ENCODE results near the gene ARL16.

The ARL16 gene

DNA sequence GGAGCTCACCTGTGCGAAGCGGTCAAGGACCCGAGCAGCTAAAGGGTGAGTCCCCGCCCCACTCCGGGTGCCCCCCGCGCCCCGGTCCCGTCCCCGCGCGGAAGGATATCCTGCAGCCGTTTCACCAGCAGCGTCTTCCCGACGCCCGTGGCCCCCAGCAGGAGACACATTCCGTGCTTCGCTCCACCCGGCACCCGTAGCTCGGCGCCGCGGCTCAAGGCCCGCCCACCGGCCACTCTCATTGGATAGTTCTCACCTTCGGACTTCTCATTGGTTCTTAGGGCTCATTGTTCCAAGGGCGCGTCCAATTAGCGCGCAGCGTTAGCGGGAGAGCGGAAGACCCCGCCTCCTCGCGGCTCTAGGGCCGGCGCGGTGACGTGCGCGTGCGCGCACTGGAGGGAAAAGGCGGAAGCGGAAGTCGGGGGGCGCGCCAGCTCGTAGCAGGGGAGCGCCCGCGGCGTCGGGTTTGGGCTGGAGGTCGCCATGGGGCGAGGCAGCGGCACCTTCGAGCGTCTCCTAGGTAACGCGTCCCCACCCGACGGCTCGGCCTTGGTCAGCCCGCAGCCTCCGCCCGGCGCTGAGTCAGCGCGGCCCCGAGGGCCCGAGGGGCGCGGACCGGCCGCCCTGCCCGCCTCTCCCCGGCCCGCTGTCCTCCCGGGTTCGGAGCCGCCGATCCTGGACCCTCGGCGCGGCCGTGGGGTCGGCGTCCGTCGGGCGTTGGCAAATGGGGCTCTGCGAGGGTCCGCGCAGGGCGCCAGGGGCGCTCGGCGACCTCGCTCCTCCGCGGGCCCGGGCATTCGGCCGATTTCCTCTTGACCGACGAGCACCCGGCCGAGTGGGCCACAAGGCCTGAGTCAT is at the start of gene ARL16, which contains the start of gene HGS:
ARL16 (minus strand) TSS at position 214 of the 858 bp plus-strand sequence; CDS start at position 170, 44 bp downstream.
HGS (plus strand) TSS at position 428 of the 858 bp plus-strand sequence; CDS start at position 484, 56 bp downstream.
- peaks cover 5 to 18% of the 10 kb centered on the region in 2 donors for H3K36me3 ChIP-seq (ENCODE audit: control insufficient read depth in 2 of 2, insufficient read depth in 2 of 2, low read length in 2 of 2)
- H3K4me3 ChIP-seq (ENCODE audit: low read length in 2 of 2): peak within 1 kb of the TSS; percentile 82 to 92
- H3K27ac ChIP-seq (ENCODE audit: low read length): peak within 1 kb of the TSS; percentile 55
- H3K4me1 ChIP-seq (ENCODE audit: control insufficient read depth, insufficient read depth, low read length): peaks cover 26% of the 10 kb centered on the region
- H3K9ac ChIP-seq (ENCODE audit: low read length in 2 of 2): peak within 1 kb of the TSS; percentile 82 to 83
- no peaks in the 10 kb centered on the region for H3K9me3 ChIP-seq (ENCODE audit: control insufficient read depth in 2 of 2, low read length in 2 of 2)
- H3K27me3 ChIP-seq (ENCODE audit: control insufficient read depth in 1 of 2, insufficient read depth in 2 of 2, low read length in 2 of 2): no peaks in the 10 kb centered on the region

GRCh38 chr17:81727324-81728031 is 43.9 kb upstream of the ARL16 start:
- no peak overlapping the region for H3K27ac ChIP-seq (ENCODE audit: low read length)
- H3K9me3 ChIP-seq (ENCODE audit: control insufficient read depth in 2 of 2, low read length in 2 of 2): no peaks in the 10 kb centered on the region
- peaks cover 3% of the 10 kb centered on the region for H3K4me1 ChIP-seq (ENCODE audit: control insufficient read depth, insufficient read depth, low read length)
- peaks cover 8 to 19% of the 10 kb centered on the region in 2 donors for H3K27me3 ChIP-seq (ENCODE audit: control insufficient read depth in 1 of 2, insufficient read depth in 2 of 2, low read length in 2 of 2)
- no peak overlapping the region for H3K9ac ChIP-seq (ENCODE audit: low read length in 2 of 2)
- no peak overlapping the region for H3K4me3 ChIP-seq (ENCODE audit: low read length in 2 of 2)
- no peaks in the 10 kb centered on the region for H3K36me3 ChIP-seq (ENCODE audit: control insufficient read depth in 2 of 2, insufficient read depth in 2 of 2, low read length in 2 of 2)

GRCh38 chr17:81726004-81726403 is 42.4 kb upstream of the ARL16 start:
- Histone ChIP-seq H3K4me1 (ENCODE audit: control insufficient read depth, insufficient read depth, low read length) (peaks cover 3% of the 10 kb centered on the region), H3K27ac (ENCODE audit: low read length) (no peak overlapping the region)

GRCh38 chr17:81725439-81725838 is 41.8 kb upstream of the ARL16 start:
- H3K4me1 ChIP-seq (ENCODE audit: control insufficient read depth, insufficient read depth, low read length): peaks cover 3% of the 10 kb centered on the region
- no peak overlapping the region for H3K4me3 ChIP-seq (ENCODE audit: low read length in 2 of 2)
- peaks cover 11 to 14% of the 10 kb centered on the region in 2 donors for H3K27me3 ChIP-seq (ENCODE audit: control insufficient read depth in 1 of 2, insufficient read depth in 2 of 2, low read length in 2 of 2)
- H3K27ac ChIP-seq (ENCODE audit: low read length): no peak overlapping the region
- H3K9ac ChIP-seq (ENCODE audit: low read length in 2 of 2): no peak overlapping the region
- no peaks in the 10 kb centered on the region for H3K36me3 ChIP-seq (ENCODE audit: control insufficient read depth in 2 of 2, insufficient read depth in 2 of 2, low read length in 2 of 2)
- no peaks in the 10 kb centered on the region for H3K9me3 ChIP-seq (ENCODE audit: control insufficient read depth in 2 of 2, low read length in 2 of 2)

More at GRCh38 chr17:81726004-81726403, 42.4 kb upstream of the ARL16 start:
- no peak overlapping the region for H3K9ac ChIP-seq (ENCODE audit: low read length in 2 of 2)
- H3K27me3 ChIP-seq (ENCODE audit: control insufficient read depth in 1 of 2, insufficient read depth in 2 of 2, low read length in 2 of 2): peaks cover 12 to 14% of the 10 kb centered on the region in 2 donors
- no peak overlapping the region for H3K4me3 ChIP-seq (ENCODE audit: low read length in 2 of 2)
- no peaks in the 10 kb centered on the region for H3K36me3 ChIP-seq (ENCODE audit: control insufficient read depth in 2 of 2, insufficient read depth in 2 of 2, low read length in 2 of 2)
- no peaks in the 10 kb centered on the region for H3K9me3 ChIP-seq (ENCODE audit: control insufficient read depth in 2 of 2, low read length in 2 of 2)

GRCh38 chr17:81723651-81724209 is 40.1 kb upstream of the ARL16 start:
- H3K36me3 ChIP-seq (ENCODE audit: control insufficient read depth in 2 of 2, insufficient read depth in 2 of 2, low read length in 2 of 2): no peaks in the 10 kb centered on the region
- H3K4me3 ChIP-seq (ENCODE audit: low read length in 2 of 2): no peak overlapping the region
- H3K9ac ChIP-seq (ENCODE audit: low read length in 2 of 2): no peak overlapping the region
- H3K27ac ChIP-seq (ENCODE audit: low read length): no peak overlapping the region
- H3K27me3 ChIP-seq (ENCODE audit: control insufficient read depth in 1 of 2, insufficient read depth in 2 of 2, low read length in 2 of 2): peaks cover 10% of the 10 kb centered on the region in 2 donors
- no peaks in the 10 kb centered on the region for H3K9me3 ChIP-seq (ENCODE audit: control insufficient read depth in 2 of 2, low read length in 2 of 2)
- H3K4me1 ChIP-seq (ENCODE audit: control insufficient read depth, insufficient read depth, low read length): peaks cover 3% of the 10 kb centered on the region

DNA sequence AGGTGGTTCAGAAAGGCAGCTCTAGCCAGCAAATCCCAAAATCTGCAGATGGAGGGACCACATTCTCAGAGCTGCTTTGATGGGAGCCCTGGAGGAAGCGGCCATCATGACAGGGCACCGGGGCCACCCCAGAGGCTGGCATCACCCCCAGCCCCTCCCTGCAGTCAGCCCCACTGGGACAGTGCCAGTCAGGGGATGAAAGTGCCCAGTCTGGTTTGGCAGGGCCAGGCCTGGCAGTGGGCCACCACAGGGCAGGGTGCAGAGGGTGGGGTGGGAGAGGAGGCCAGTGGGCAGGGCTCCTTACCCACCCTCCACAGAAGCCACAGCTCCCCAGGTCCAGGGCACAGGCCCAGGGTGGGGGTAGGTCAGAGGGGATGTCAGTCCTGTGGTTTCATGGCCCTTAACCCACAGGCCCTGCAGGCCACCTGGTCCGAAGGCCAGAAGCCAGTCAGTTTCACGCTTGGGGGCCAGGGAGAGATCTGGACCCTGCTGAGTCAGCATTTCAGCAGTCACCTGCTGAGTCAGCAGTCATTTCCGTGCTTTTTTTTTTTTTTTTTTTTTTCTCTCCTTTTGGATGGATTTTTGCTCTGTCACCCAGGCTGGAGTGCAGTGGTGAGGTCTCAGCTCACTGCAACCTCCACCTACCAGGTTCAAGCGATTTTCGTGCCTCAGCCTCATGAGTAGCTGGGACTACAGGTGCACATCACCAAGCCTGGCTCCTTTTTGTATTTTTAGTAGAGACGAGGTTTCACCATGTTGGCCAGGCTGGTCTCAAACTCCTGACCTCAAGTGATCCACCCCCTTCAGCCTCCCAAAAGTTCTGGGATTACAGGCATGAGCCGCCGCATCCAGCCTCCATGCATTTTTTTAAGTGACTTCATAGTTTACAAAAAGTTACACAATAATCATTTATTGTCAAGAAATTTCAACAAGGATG is 38.9 kb upstream of the ARL16 start:
- Histone ChIP-seq H3K4me1 (ENCODE audit: control insufficient read depth, insufficient read depth, low read length) (peaks cover 3% of the 10 kb centered on the region), H3K9me3 (ENCODE audit: control insufficient read depth in 2 of 2, low read length in 2 of 2) (no peaks in the 10 kb centered on the region), H3K27me3 (ENCODE audit: control insufficient read depth in 1 of 2, insufficient read depth in 2 of 2, low read length in 2 of 2) (peaks cover 9 to 10% of the 10 kb centered on the region in 2 donors), H3K4me3 (ENCODE audit: low read length in 2 of 2) (no peak overlapping the region), H3K36me3 (ENCODE audit: control insufficient read depth in 2 of 2, insufficient read depth in 2 of 2, low read length in 2 of 2) (no peaks in the 10 kb centered on the region), H3K27ac (ENCODE audit: low read length) (no peak overlapping the region), H3K9ac (ENCODE audit: low read length in 2 of 2) (no peak overlapping the region)

- Histone ChIP-seq H3K27me3 (ENCODE audit: control insufficient read depth in 1 of 2, insufficient read depth in 2 of 2, low read length in 2 of 2) (peaks cover 5 to 7% of the 10 kb centered on the region in 2 donors), H3K4me1 (ENCODE audit: control insufficient read depth, insufficient read depth, low read length) (no peaks in the 10 kb centered on the region), H3K4me3 (ENCODE audit: low read length in 2 of 2) (no peak overlapping the region), H3K9me3 (ENCODE audit: control insufficient read depth in 2 of 2, low read length in 2 of 2) (no peaks in the 10 kb centered on the region), H3K27ac (ENCODE audit: low read length) (no peak overlapping the region), H3K36me3 (ENCODE audit: control insufficient read depth in 2 of 2, insufficient read depth in 2 of 2, low read length in 2 of 2) (no peaks in the 10 kb centered on the region), H3K9ac (ENCODE audit: low read length in 2 of 2) (no peak overlapping the region)
Observed at GRCh38 chr17:81720267-81721071, 36.9 kb upstream of the ARL16 start.

- no peak overlapping the region for H3K4me3 ChIP-seq (ENCODE audit: low read length in 2 of 2)
- H3K4me1 ChIP-seq (ENCODE audit: control insufficient read depth, insufficient read depth, low read length): no peaks in the 10 kb centered on the region
- H3K9ac ChIP-seq (ENCODE audit: low read length in 2 of 2): no peak overlapping the region
- no peak overlapping the region for H3K27ac ChIP-seq (ENCODE audit: low read length)
- no peaks in the 10 kb centered on the region for H3K9me3 ChIP-seq (ENCODE audit: control insufficient read depth in 2 of 2, low read length in 2 of 2)
- no peaks in the 10 kb centered on the region for H3K36me3 ChIP-seq (ENCODE audit: control insufficient read depth in 2 of 2, insufficient read depth in 2 of 2, low read length in 2 of 2)
- peaks cover 4 to 7% of the 10 kb centered on the region in 2 donors for H3K27me3 ChIP-seq (ENCODE audit: control insufficient read depth in 1 of 2, insufficient read depth in 2 of 2, low read length in 2 of 2)
Observed at GRCh38 chr17:81719410-81720266, 36.0 kb upstream of the ARL16 start.

- no peaks in the 10 kb centered on the region for H3K36me3 ChIP-seq (ENCODE audit: control insufficient read depth in 2 of 2, insufficient read depth in 2 of 2, low read length in 2 of 2)
- no peak overlapping the region for H3K4me3 ChIP-seq (ENCODE audit: low read length in 2 of 2)
Observed at GRCh38 chr17:81717766-81718089, 34.1 kb upstream of the ARL16 start.

More at GRCh38 chr17:81717766-81718089, 34.1 kb upstream of the ARL16 start:
- peaks cover 4 to 5% of the 10 kb centered on the region in 2 donors for H3K27me3 ChIP-seq (ENCODE audit: control insufficient read depth in 1 of 2, insufficient read depth in 2 of 2, low read length in 2 of 2)
- H3K9me3 ChIP-seq (ENCODE audit: control insufficient read depth in 2 of 2, low read length in 2 of 2): no peaks in the 10 kb centered on the region
- no peak overlapping the region for H3K9ac ChIP-seq (ENCODE audit: low read length in 2 of 2)
- peaks cover 7% of the 10 kb centered on the region for H3K4me1 ChIP-seq (ENCODE audit: control insufficient read depth, insufficient read depth, low read length)
- H3K27ac ChIP-seq (ENCODE audit: low read length): no peak overlapping the region
